Caco-2 (cell line): ENCODE results near the gene BAZ1A. TPM values are rescaled to one million over a fixed set of nuclear protein-coding genes. Genes with fewer than 3 reads are reported as not detected.

ENCODE experiments used
- BruUV-seq: library from RNA; stranded (reverse); fragments of 400-500 nt; replicated peaks from 2 replicates; lab custom pipeline; 2021; lab: Mats Ljungman, UMichigan
- CTCF ChIA-PET: fragments of 300-600 bp; sonication (Branson Sonifier 250); formaldehyde crosslinking; loops from one replicate; lab custom pipeline; 2022; ENCODE audit warnings: antibody characterized with exemption; lab: Charles Lee
- POLR2A ChIA-PET: fragments of 300-600 bp; sonication (Branson Sonifier 250); formaldehyde crosslinking; loops from one replicate; lab custom pipeline; 2022; ENCODE audit warnings: antibody characterized with exemption; lab: Charles Lee
- DNase-seq, 2 experiments: peaks; one replicate each; pipeline versions ENCODE4 v3.0.0 to v3.0.0-alpha.2; 2020 to 2022
- H3K27me3 ChIP-seq: replicated peaks from 2 replicates; pipeline ENCODE4 v1.6.0; 2011; ENCODE audit warnings: low read length; ENCODE audit not compliant: control insufficient read depth, insufficient read depth
- H3K36me3 ChIP-seq: 2 replicates; pipeline ENCODE4 v1.5.1; 2011; ENCODE audit warnings: low read length; ENCODE audit not compliant: control insufficient read depth, insufficient read depth
- H3K4me1 ChIP-seq: fragments of 250-450 bp; sonication (Bioruptor Pico); 2 replicates; pipeline ENCODE4 v1.5.1; 2020; ENCODE audit warnings: mild to moderate bottlenecking
- H3K4me3 ChIP-seq: 2 replicates; pipeline ENCODE4 v1.5.1; 2011; ENCODE audit warnings: low read depth, mild to moderate bottlenecking, control low read depth, low read length
- H3K9me3 ChIP-seq: fragments of 250-450 bp; sonication (Bioruptor Pico); 2 replicates; pipeline ENCODE4 v1.5.1; 2020; ENCODE audit warnings: mild to moderate bottlenecking, moderate library complexity
- H3K27ac Mint-ChIP-seq: one replicate; pipeline ENCODE4 v1.8.0; 2022; ENCODE audit warnings: mixed read lengths; ENCODE audit not compliant: unreplicated experiment
- H3K27me3 Mint-ChIP-seq: one replicate; pipeline ENCODE4 v1.8.0; 2022; ENCODE audit warnings: mixed read lengths; ENCODE audit not compliant: insufficient read depth, unreplicated experiment
- H3K36me3 Mint-ChIP-seq: one replicate; pipeline ENCODE4 v1.8.0; 2022; ENCODE audit warnings: mild to moderate bottlenecking, mixed read lengths; ENCODE audit not compliant: insufficient read depth, unreplicated experiment
- H3K4me1 Mint-ChIP-seq: one replicate; pipeline ENCODE4 v1.8.0; 2022; ENCODE audit warnings: low read depth, mixed read lengths; ENCODE audit not compliant: unreplicated experiment
- H3K4me3 Mint-ChIP-seq: one replicate; pipeline ENCODE4 v1.8.0; 2022; ENCODE audit warnings: mild to moderate bottlenecking, moderate library complexity, mixed read lengths; ENCODE audit not compliant: unreplicated experiment
- H3K9me3 Mint-ChIP-seq: one replicate; pipeline ENCODE4 v1.8.0; 2022; ENCODE audit warnings: mixed read lengths; ENCODE audit not compliant: unreplicated experiment
- CTCF ChIP-seq, 2 experiments: fragments of 200-600 bp in 1 of 2; IDR thresholded peaks; 1 replicate in 1 of 2; 2 replicates in 1 of 2; pipeline versions ENCODE4 v1.5.1 to v1.8.0; 2011 to 2022; ENCODE audit warnings: antibody characterized with exemption in 1 of 2, control low read depth in 1 of 2, inconsistent platforms in 1 of 2, low read depth in 1 of 2, low read length in 1 of 2, mild to moderate bottlenecking in 1 of 2, moderate library complexity in 1 of 2; ENCODE audit not compliant: insufficient read depth in 1 of 2, severe bottlenecking in 1 of 2, unreplicated experiment in 1 of 2
- intact Hi-C: fragments of 100-400 bp; cut with micrococcal nuclease; formaldehyde crosslinking; loops from one replicate; pipeline ENCODE4 v1.10.0; 2022; ENCODE audit not compliant: unreplicated experiment
- total RNA-seq: library from RNA; stranded (reverse); gene quantifications from 2 replicates; pipeline ENCODE4 v1.2.3, GENCODE V29; 2022

BAZ1A gene
- total RNA-seq, 1 experiment from 2014 or later: 26.1 TPM

- Mint-ChIP-seq H3K9me3 (no peaks in the 10 kb centered on the region), H3K27me3 (no peaks in the 10 kb centered on the region), H3K4me3 (no peak overlapping the region), H3K27ac (no peak overlapping the region), H3K4me1 (no peaks in the 10 kb centered on the region), H3K36me3 (peaks cover 37% of the 10 kb centered on the region)
- H3K36me3 ChIP-seq: no peaks in the 10 kb centered on the region
- DNase-seq: no peak
- H3K27me3 ChIP-seq: no peaks in the 10 kb centered on the region
- TF ChIP-seq CTCF (IDR thresholded peaks at IDR 0.05; ENCODE audit: insufficient read depth in 1 of 2, low read depth in 1 of 2, low read length in 1 of 2, severe bottlenecking in 1 of 2, unreplicated experiment in 1 of 2): no peak
- intact Hi-C loops: no loop called here
- no peak overlapping the region for H3K4me3 ChIP-seq
- H3K9me3 ChIP-seq: no peaks in the 10 kb centered on the region
- no TSS peak for BruUV-seq
- ChIA-PET CTCF (no interaction called here), POLR2A (no interaction called here)
- H3K4me1 ChIP-seq: no peaks in the 10 kb centered on the region
These were observed 80.9 kb downstream of the BAZ1A start for GRCh38 chr14:34794217-34794616.

- no peaks in the 10 kb centered on the region for H3K27me3 Mint-ChIP-seq
- CTCF ChIA-PET: no interaction called here
- H3K36me3 Mint-ChIP-seq: peaks cover 28% of the 10 kb centered on the region
- no TSS peak for BruUV-seq
- H3K36me3 ChIP-seq: peaks cover 1% of the 10 kb centered on the region; the same call in 1 of the 2 replicates
- H3K4me1 Mint-ChIP-seq: no peaks in the 10 kb centered on the region
- intact Hi-C loops: no loop called here
- H3K4me3 ChIP-seq: no peak overlapping the region
- no peaks in the 10 kb centered on the region for H3K4me1 ChIP-seq
- H3K27ac Mint-ChIP-seq: no peak overlapping the region
- H3K27me3 ChIP-seq: no peaks in the 10 kb centered on the region
- TF ChIP-seq CTCF (IDR thresholded peaks at IDR 0.05; ENCODE audit: insufficient read depth in 1 of 2, low read depth in 1 of 2, low read length in 1 of 2, severe bottlenecking in 1 of 2, unreplicated experiment in 1 of 2): no peak
- no peak overlapping the region for H3K4me3 Mint-ChIP-seq
- no peaks in the 10 kb centered on the region for H3K9me3 Mint-ChIP-seq
- H3K9me3 ChIP-seq: no peaks in the 10 kb centered on the region
- DNase-seq: no peak
- POLR2A ChIA-PET: no interaction called here
These were observed 82.6 kb downstream of the BAZ1A start for GRCh38 chr14:34792598-34792997.

- peaks cover 53% of the 10 kb centered on the region for H3K36me3 Mint-ChIP-seq
- DNase-seq: no peak
- no peak for TF ChIP-seq CTCF (IDR thresholded peaks at IDR 0.05; ENCODE audit: insufficient read depth in 1 of 2, low read depth in 1 of 2, low read length in 1 of 2, severe bottlenecking in 1 of 2, unreplicated experiment in 1 of 2)
- no peaks in the 10 kb centered on the region for H3K9me3 Mint-ChIP-seq
- no peaks in the 10 kb centered on the region for H3K27me3 Mint-ChIP-seq
- no peak overlapping the region for H3K4me3 ChIP-seq
- no peaks in the 10 kb centered on the region for H3K4me1 ChIP-seq
- CTCF ChIA-PET: no interaction called here
- POLR2A ChIA-PET: no interaction called here
- intact Hi-C loops: no loop called here
- H3K36me3 ChIP-seq: peaks cover 1% of the 10 kb centered on the region
- H3K27ac Mint-ChIP-seq: no peak overlapping the region
- no TSS peak for BruUV-seq
- H3K4me1 Mint-ChIP-seq: no peaks in the 10 kb centered on the region
- no peak overlapping the region for H3K4me3 Mint-ChIP-seq
- H3K9me3 ChIP-seq: no peaks in the 10 kb centered on the region
- H3K27me3 ChIP-seq: no peaks in the 10 kb centered on the region
These were observed 89.7 kb downstream of the BAZ1A start for GRCh38 chr14:34785223-34786006.
